NCI-H2029 (cell line): ENCODE results near the gene GANAB.
"Not testable (repeated sequence)": the region's sequence is repeated elsewhere in the genome, so short reads cannot be mapped to it uniquely, and the experiment has no call there.

Source experiments
- DNase-seq: peaks from one replicate; lab custom pipeline; 2025; lab: John Stamatoyannopoulos, UW

The GANAB gene

GRCh38 chr11:62621027-62621566 lies 25.3 kb downstream of the GANAB start:
- DNase-seq, result no peak

- not testable (repeated sequence) for DNase-seq
These were observed 29.5 kb downstream of the GANAB start for GRCh38 chr11:62616957-62617356.

- DNase-seq, result no peak
These were observed 30.9 kb downstream of the GANAB start for GRCh38 chr11:62615521-62615920.

- no peak for DNase-seq
These were observed 32.1 kb downstream of the GANAB start for GRCh38 chr11:62614275-62614674.

- peak; percentile 20 for DNase-seq
These were observed 33.1 kb downstream of the GANAB start for GRCh38 chr11:62613291-62613778.

GRCh38 chr11:62612366-62613290 lies 33.8 kb downstream of the GANAB start, which contains the start of the genes EML3 and ROM1:
TSS of gene EML3 (minus strand) at chr11:62612775. CDS start at chr11:62612457, 318 bp downstream.
TSS of gene ROM1 (plus strand) at chr11:62613257. CDS start at chr11:62613282, 25 bp downstream.
- peak; percentile 75 for DNase-seq

GRCh38 chr11:62611705-62612365 lies 34.6 kb downstream of the GANAB start:
- DNase-seq, result peak; percentile 33

GRCh38 chr11:62610814-62611704 lies 35.4 kb downstream of the GANAB start:
- DNase-seq, result no peak

GRCh38 chr11:62610403-62610802 lies 36.0 kb downstream of the GANAB start:
- no peak for DNase-seq

- no peak for DNase-seq
These were observed 37.6 kb downstream of the GANAB start for GRCh38 chr11:62608776-62609175.

GRCh38 chr11:62607714-62608113 lies 38.7 kb downstream of the GANAB start:
- DNase-seq, result no peak

- no peak for DNase-seq
These were observed 40.5 kb downstream of the GANAB start for GRCh38 chr11:62605902-62606301.

GRCh38 chr11:62605467-62605866 lies 40.9 kb downstream of the GANAB start:
- no peak for DNase-seq

GRCh38 chr11:62604460-62605120 lies 41.8 kb downstream of the GANAB start:
- no peak for DNase-seq

GRCh38 chr11:62603776-62604299 lies 42.6 kb downstream of the GANAB start:
- DNase-seq, result peak; percentile 8

GRCh38 chr11:62603072-62603408 lies 43.4 kb downstream of the GANAB start:
- DNase-seq, result no peak

- DNase-seq, result peak; percentile 77
These were observed 44.0 kb downstream of the GANAB start for GRCh38 chr11:62602141-62603071.

GRCh38 chr11:62601372-62602140 lies 44.9 kb downstream of the GANAB start, which contains the start of gene MTA2:
TSS of gene MTA2 (minus strand) at chr11:62601865. CDS start at chr11:62601450, 415 bp downstream.
- peak; percentile 98 for DNase-seq

- peak; percentile 14 for DNase-seq
These were observed 45.4 kb downstream of the GANAB start for GRCh38 chr11:62601122-62601371.
